Panc1 (cell line): Measurements from ENCODE around the gene CFAP77. TPM values are rescaled to one million over a fixed set of nuclear protein-coding genes. Genes with fewer than 3 reads are reported as not detected.

Source experiments
- ATAC-seq: fragments of 200-7000 bp; cut with Tn5 transposase; 2 replicates; pipeline ENCODE4 v1.9.1; 2020; ENCODE audit warnings: mild to moderate bottlenecking, moderate library complexity
- BruUV-seq: library from RNA; stranded (reverse); fragments of 400-500 nt; replicated peaks from 2 replicates; lab custom pipeline; 2021; lab: Mats Ljungman, UMichigan
- CTCF ChIA-PET: fragments of 300-600 bp; sonication (Branson Sonifier 250); formaldehyde crosslinking; loops from one replicate; lab custom pipeline; 2022; ENCODE audit warnings: antibody characterized with exemption; lab: Charles Lee
- POLR2A ChIA-PET: fragments of 300-600 bp; sonication (Branson Sonifier 250); formaldehyde crosslinking; loops from one replicate; lab custom pipeline; 2022; ENCODE audit warnings: antibody characterized with exemption; lab: Charles Lee
- DNase-seq: peaks from one replicate; pipeline ENCODE4 v3.0.0-alpha.2; 2010; ENCODE audit warnings: low read depth, low spot score
- H3K27ac ChIP-seq: 2 replicates; pipeline ENCODE4 v1.5.1; 2011; ENCODE audit warnings: mild to moderate bottlenecking, low read length, inconsistent platforms
- H3K27me3 ChIP-seq: fragments of 200-500 bp; sonication (Bioruptor generic); 2 replicates; pipeline ENCODE4 v1.6.0; 2014; ENCODE audit warnings: low read length, inconsistent platforms; ENCODE audit not compliant: control insufficient read depth, insufficient read depth
- H3K36me3 ChIP-seq: fragments of 200-500 bp; sonication (Bioruptor generic); 2 replicates; pipeline ENCODE4 v1.5.1; 2014; ENCODE audit warnings: inconsistent platforms, mild to moderate bottlenecking, low read length, moderate library complexity; ENCODE audit not compliant: control insufficient read depth, insufficient read depth
- H3K4me1 ChIP-seq: 2 replicates; pipeline ENCODE4 v1.5.1; 2011; ENCODE audit warnings: inconsistent platforms, mild to moderate bottlenecking, low read length, moderate library complexity; ENCODE audit not compliant: control insufficient read depth, insufficient read depth
- H3K4me3 ChIP-seq, 2 experiments: 2 replicates each; pipeline ENCODE4 v1.5.1; 2011 to 2012; ENCODE audit warnings: low read depth in 2 of 2, low read length in 2 of 2, mild to moderate bottlenecking in 2 of 2, inconsistent platforms in 1 of 2, moderate library complexity in 1 of 2
- H3K9me3 ChIP-seq: fragments of 200-500 bp; sonication (Bioruptor generic); 2 replicates; pipeline ENCODE4 v1.5.1; 2014; ENCODE audit warnings: low read depth, mild to moderate bottlenecking, inconsistent platforms, low read length, moderate library complexity; ENCODE audit not compliant: control insufficient read depth, insufficient read depth
- CTCF ChIP-seq: fragments of 450-650 bp; IDR thresholded peaks from 2 replicates; pipeline ENCODE4 v1.5.1; 2017; ENCODE audit warnings: mild to moderate bottlenecking
- POLR2AphosphoS5 ChIP-seq: IDR thresholded peaks from 2 replicates; pipeline ENCODE4 v1.6.1; 2012; ENCODE audit warnings: mild to moderate bottlenecking, low read depth, low read length, moderate library complexity
- REST ChIP-seq, 2 experiments: IDR thresholded peaks; 2 replicates each; pipeline ENCODE4 v1.6.1; 2011 to 2012; ENCODE audit warnings: low read depth in 2 of 2, control low read depth in 1 of 2, low read length in 1 of 2, mild to moderate bottlenecking in 1 of 2, moderate library complexity in 1 of 2; ENCODE audit not compliant: insufficient read depth in 1 of 2
- SIN3A ChIP-seq: IDR thresholded peaks from 2 replicates; pipeline ENCODE4 v1.6.1; 2012; ENCODE audit warnings: low read depth, mild to moderate bottlenecking, low read length, moderate library complexity, borderline replicate concordance; ENCODE audit not compliant: insufficient read depth
- TCF7L2 ChIP-seq: IDR thresholded peaks from 2 replicates; pipeline ENCODE4 v1.6.1; 2011; ENCODE audit warnings: mild to moderate bottlenecking, low read depth, low read length, inconsistent platforms
- in situ Hi-C: cut with HindIII; loops from 2 replicates; pipeline ENCODE4 v1.10.0; 2016; ENCODE audit warnings: low sequenced_read_pairs, low pct_unique_long_range_greater_than_20kb
- intact Hi-C: fragments of 100-400 bp; cut with micrococcal nuclease; formaldehyde crosslinking; loops from one replicate; pipeline ENCODE4 v1.10.0; 2022; ENCODE audit not compliant: unreplicated experiment
- total RNA-seq: library from RNA; stranded (reverse); gene quantifications from one replicate; pipeline ENCODE4 v1.2.1, GENCODE V29; 2021; ENCODE audit not compliant: unreplicated experiment

CFAP77 gene
- total RNA-seq, 1 experiment from 2014 or later = not detected

- Histone ChIP-seq H3K36me3 (no peaks in the 10 kb centered on the region), H3K27me3 (no peaks in the 10 kb centered on the region), H3K4me1 (no peaks in the 10 kb centered on the region), H3K4me3 (no peak overlapping the region), H3K27ac (no peak overlapping the region), H3K9me3 (no peaks in the 10 kb centered on the region)
- ATAC-seq = no peak
- in situ Hi-C loops = no loop called here
- ChIA-PET CTCF (no interaction called here), POLR2A (no interaction called here)
- no TSS peak for BruUV-seq
- intact Hi-C loops = no loop called here
- DNase-seq = no peak
- TF ChIP-seq CTCF (no peak), SIN3A (no peak), REST (IDR thresholded peaks at IDR 0.05; ENCODE audit: insufficient read depth in 1 of 2, low read depth in 2 of 2, low read length in 1 of 2) (no peak), POLR2AphosphoS5 (no peak), TCF7L2 (no peak)
Measured at GRCh38 chr9:132513416-132513815, 103.4 kb downstream of the CFAP77 start.

GRCh38 chr9:132514011-132514744 lies 104.2 kb downstream of the CFAP77 start:
- BruUV-seq = no TSS peak
- Histone ChIP-seq H3K36me3 (no peaks in the 10 kb centered on the region), H3K4me1 (no peaks in the 10 kb centered on the region), H3K9me3 (no peaks in the 10 kb centered on the region), H3K4me3 (no peak overlapping the region), H3K27me3 (no peaks in the 10 kb centered on the region), H3K27ac (no peak overlapping the region)
- ATAC-seq (no peak), DNase-seq (no peak)
- intact Hi-C loops = no loop called here
- TF ChIP-seq CTCF (no peak), TCF7L2 (no peak), SIN3A (no peak)
- ChIA-PET POLR2A (no interaction called here), CTCF (no interaction called here)
- in situ Hi-C loops = no loop called here
